Vagina (tissue), 2 donors: ENCODE results near the gene KCNQ2.

Experiments used
- CTCF ChIP-seq, 3 experiments: fragments of 450-650 bp in 2 of 3; fragments of 200-600 bp in 1 of 3; sonication (generic) in 1 of 3; IDR thresholded peaks; one replicate each; pipeline ENCODE4 v1.5.1; 2017 to 2019; ENCODE audit warnings: antibody characterized with exemption in 3 of 3, mild to moderate bottlenecking in 2 of 3, moderate library complexity in 2 of 3
- POLR2A ChIP-seq, 2 donors: fragments of 450-650 bp; IDR thresholded peaks; one replicate each; pipeline ENCODE4 v1.6.1; 2017; ENCODE audit warnings: antibody characterized with exemption in 2 of 2, mild to moderate bottlenecking in 2 of 2, moderate library complexity in 2 of 2
- POLR2AphosphoS5 ChIP-seq, 2 donors: sonication (generic); formaldehyde crosslinking; IDR thresholded peaks; one replicate each; pipeline ENCODE4 v1.9.0; 2017; ENCODE audit warnings: antibody characterized with exemption in 2 of 2, mild to moderate bottlenecking in 2 of 2, low read depth in 1 of 2; ENCODE audit not compliant: insufficient read depth in 1 of 2

- no peak for TF ChIP-seq POLR2AphosphoS5 (IDR thresholded peaks at IDR 0.05; ENCODE audit: insufficient read depth in 1 of 2, low read depth in 1 of 2)
- no peak for TF ChIP-seq CTCF (IDR thresholded peaks at IDR 0.05)
- no peak for TF ChIP-seq POLR2A (IDR thresholded peaks at IDR 0.05)
Measured at GRCh38 chr20:63356931-63357879, 115.2 kb downstream of the KCNQ2 start.
